K562 (cell line): ENCODE data around the gene BCL2L12. TPM values are rescaled to one million over a fixed set of nuclear protein-coding genes. Genes with fewer than 3 reads are reported as not detected.
A peak's percentile ranks its signal among the peaks of the same experiment; 100 is the strongest.

Experiments
- BCL6 ChIP-seq: fragments of 250-450 bp; sonication (Bioruptor Pico); IDR thresholded peaks from 2 replicates; pipeline ENCODE4 v1.4.0; 2020
- CHD2 ChIP-seq: IDR thresholded peaks from 2 replicates; pipeline ENCODE4 v1.6.1; 2011; ENCODE audit warnings: low read depth, low read length
- GTF2F1 ChIP-seq: IDR thresholded peaks from 2 replicates; pipeline ENCODE4 v1.6.1; 2011; ENCODE audit warnings: low read depth, low read length, improper control_type of control experiment
- IRF1 ChIP-seq: sonication (generic); formaldehyde crosslinking; IDR thresholded peaks from 2 replicates; pipeline ENCODE4 v1.8.0; 2022; ENCODE audit warnings: missing genetic modification reagents, mild to moderate bottlenecking, borderline replicate concordance
- NCOA6 ChIP-seq: fragments of 450-650 bp; IDR thresholded peaks from 2 replicates; pipeline ENCODE4 v1.6.1; 2017; ENCODE audit warnings: mild to moderate bottlenecking
- NFYB ChIP-seq: IDR thresholded peaks from 2 replicates; pipeline ENCODE4 v1.6.1; 2011; ENCODE audit warnings: mild to moderate bottlenecking, moderate library complexity; ENCODE audit not compliant: insufficient read length; ENCODE audit errors: extremely low read depth
- SREBF1 ChIP-seq: fragments of 150-350 bp; IDR thresholded peaks from 2 replicates; pipeline ENCODE4 v1.6.1; 2014; ENCODE audit warnings: antibody characterized with exemption, low read depth, low read length, borderline replicate concordance
- TRIM28 ChIP-seq: fragments of 450-650 bp; IDR thresholded peaks from 2 replicates; pipeline ENCODE4 v1.6.1; 2017
- ZBED1 ChIP-seq: IDR thresholded peaks from 2 replicates; pipeline ENCODE4 v1.6.1; 2014
- ZNF274 ChIP-seq: IDR thresholded peaks from 2 replicates; pipeline ENCODE4 v1.6.1; 2011; ENCODE audit warnings: low read depth, mild to moderate bottlenecking, low read length, moderate library complexity, borderline replicate concordance
- ZNF384 ChIP-seq: IDR thresholded peaks from 2 replicates; pipeline ENCODE4 v1.6.1; 2012; ENCODE audit warnings: low read depth, low read length, improper control_type of control experiment
- polyA plus RNA-seq, 8 experiments: library from polyadenylated mRNA; depleted of rRNA in 4 of 8; stranded (reverse) in 5 of 8; unstranded in 3 of 8; fragments of >200 nt; fragmentation: Nextera tagmentation in 2 of 8; fragmentation: Illumina TruSeq in 1 of 8; extraction: Ambion mirVana in 2 of 8; extraction: Trizol in 1 of 8; gene quantifications; 2 replicates each; pipeline versions ENCODE4 v1.2.1 to v1.2.3, GENCODE V29; 2011 to 2014; ENCODE audit warnings: inconsistent platforms in 1 of 8, missing spikeins in 1 of 8
- total RNA-seq, 7 experiments: library from RNA; depleted of rRNA in 6 of 7; stranded (reverse); fragments of >200 nt in 6 of 7; fragmentation: Illumina TruSeq in 2 of 7; extraction: Trizol in 2 of 7; gene quantifications; 2 replicates each; pipeline versions ENCODE4 v1.2.1 to v1.2.3, GENCODE V29; 2011 to 2021; ENCODE audit warnings: low replicate concordance in 1 of 7
- TF ChIP-seq, protein P1 (sequence below): fragments of 250-450 bp; sonication (Bioruptor Pico); IDR thresholded peaks from 2 replicates; pipeline ENCODE4 v1.8.0; 2022; ENCODE audit warnings: inconsistent platforms
- TF ChIP-seq, protein P2 (sequence below): sonication (generic); formaldehyde crosslinking; IDR thresholded peaks from 2 replicates; pipeline ENCODE4 v1.8.1; 2023; ENCODE audit warnings: mild to moderate bottlenecking, missing genetic modification reagents
- TF ChIP-seq, protein P3 (sequence below): IDR thresholded peaks from 2 replicates; pipeline ENCODE4 v1.6.1; 2011; ENCODE audit warnings: borderline replicate concordance, low read depth, mild to moderate bottlenecking, moderate library complexity, low read length; ENCODE audit not compliant: insufficient read depth, poor library complexity, severe bottlenecking
- TF ChIP-seq, protein P4 (sequence below): conservative IDR thresholded peaks from 2 replicates; pipeline ENCODE4 v1.6.1; 2011; ENCODE audit warnings: low read depth, mild to moderate bottlenecking, low read length; ENCODE audit not compliant: control insufficient read depth

BCL2L12 gene
- total and polyA plus RNA-seq, 9 of the 15 experiments (the other 6 are each of a cell fraction or from before 2014, with no cell fraction given): 7.4 to 263 (median 81.2) TPM

DNA sequence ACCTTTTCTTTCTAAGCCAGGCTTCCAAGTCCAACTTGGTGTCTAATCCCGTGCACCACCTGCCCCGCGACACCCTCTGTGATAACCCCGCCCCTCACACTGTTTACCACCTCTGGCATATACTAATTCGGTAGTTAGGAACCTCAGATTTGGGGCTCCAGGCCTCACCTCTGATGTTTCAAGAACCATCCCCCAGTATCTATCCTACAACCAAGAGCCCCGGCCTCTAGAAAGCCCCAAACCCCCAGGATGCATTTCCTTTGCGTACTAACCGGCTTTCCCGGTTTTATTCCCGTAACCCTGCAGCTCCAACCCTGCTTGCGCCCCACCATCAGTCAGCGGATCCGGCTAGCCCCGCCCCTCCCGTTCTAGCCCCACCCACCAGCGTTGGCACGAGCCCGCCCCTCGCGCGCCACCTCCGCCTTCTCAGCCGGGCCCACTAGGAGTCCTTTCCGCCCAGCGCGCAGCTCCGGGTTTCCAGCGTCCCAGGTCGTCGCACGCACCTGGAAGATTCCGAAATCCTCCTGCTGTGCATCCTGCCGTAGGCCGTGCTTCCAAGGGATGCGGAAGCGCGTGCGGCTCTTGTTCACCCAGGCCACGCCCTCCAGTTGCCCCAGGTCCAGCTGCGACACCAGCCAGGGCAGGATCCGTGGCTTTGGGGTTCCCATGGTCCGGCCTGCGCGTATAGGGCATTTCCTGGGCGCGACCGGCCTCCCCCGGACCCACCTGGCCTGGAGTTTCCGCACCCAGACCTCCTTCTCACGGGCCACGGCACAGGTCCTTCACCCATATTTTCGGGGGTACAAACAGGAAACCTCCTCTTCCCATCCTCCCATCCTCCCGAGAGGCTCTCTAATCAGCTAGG is 1.3 kb upstream of the BCL2L12 start (continued):
- TF ChIP-seq SREBF1 (no peak), ZNF384 (no peak), IRF1 (CRISPR knock-in tag) (no peak), ZBED1 (peak; percentile 26; the same call in 1 of the 2 replicates), ZNF274 (no peak), TRIM28 (no peak), NCOA6 (no peak), BCL6 (CRISPR knock-in tag) (no peak), NFYB (no peak), CHD2 (no peak), GTF2F1 (no peak)
- TF ChIP-seq, protein P1, sequence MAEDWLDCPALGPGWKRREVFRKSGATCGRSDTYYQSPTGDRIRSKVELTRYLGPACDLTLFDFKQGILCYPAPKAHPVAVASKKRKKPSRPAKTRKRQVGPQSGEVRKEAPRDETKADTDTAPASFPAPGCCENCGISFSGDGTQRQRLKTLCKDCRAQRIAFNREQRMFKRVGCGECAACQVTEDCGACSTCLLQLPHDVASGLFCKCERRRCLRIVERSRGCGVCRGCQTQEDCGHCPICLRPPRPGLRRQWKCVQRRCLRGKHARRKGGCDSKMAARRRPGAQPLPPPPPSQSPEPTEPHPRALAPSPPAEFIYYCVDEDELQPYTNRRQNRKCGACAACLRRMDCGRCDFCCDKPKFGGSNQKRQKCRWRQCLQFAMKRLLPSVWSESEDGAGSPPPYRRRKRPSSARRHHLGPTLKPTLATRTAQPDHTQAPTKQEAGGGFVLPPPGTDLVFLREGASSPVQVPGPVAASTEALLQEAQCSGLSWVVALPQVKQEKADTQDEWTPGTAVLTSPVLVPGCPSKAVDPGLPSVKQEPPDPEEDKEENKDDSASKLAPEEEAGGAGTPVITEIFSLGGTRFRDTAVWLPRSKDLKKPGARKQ (CRISPR knock-in tag): no peak
- TF ChIP-seq, protein P2, sequence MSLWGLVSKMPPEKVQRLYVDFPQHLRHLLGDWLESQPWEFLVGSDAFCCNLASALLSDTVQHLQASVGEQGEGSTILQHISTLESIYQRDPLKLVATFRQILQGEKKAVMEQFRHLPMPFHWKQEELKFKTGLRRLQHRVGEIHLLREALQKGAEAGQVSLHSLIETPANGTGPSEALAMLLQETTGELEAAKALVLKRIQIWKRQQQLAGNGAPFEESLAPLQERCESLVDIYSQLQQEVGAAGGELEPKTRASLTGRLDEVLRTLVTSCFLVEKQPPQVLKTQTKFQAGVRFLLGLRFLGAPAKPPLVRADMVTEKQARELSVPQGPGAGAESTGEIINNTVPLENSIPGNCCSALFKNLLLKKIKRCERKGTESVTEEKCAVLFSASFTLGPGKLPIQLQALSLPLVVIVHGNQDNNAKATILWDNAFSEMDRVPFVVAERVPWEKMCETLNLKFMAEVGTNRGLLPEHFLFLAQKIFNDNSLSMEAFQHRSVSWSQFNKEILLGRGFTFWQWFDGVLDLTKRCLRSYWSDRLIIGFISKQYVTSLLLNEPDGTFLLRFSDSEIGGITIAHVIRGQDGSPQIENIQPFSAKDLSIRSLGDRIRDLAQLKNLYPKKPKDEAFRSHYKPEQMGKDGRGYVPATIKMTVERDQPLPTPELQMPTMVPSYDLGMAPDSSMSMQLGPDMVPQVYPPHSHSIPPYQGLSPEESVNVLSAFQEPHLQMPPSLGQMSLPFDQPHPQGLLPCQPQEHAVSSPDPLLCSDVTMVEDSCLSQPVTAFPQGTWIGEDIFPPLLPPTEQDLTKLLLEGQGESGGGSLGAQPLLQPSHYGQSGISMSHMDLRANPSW (CRISPR knock-in tag): 0 out of 2 replicates have a peak, but pooled peaks have one; percentile 22
- TF ChIP-seq, protein P3, sequence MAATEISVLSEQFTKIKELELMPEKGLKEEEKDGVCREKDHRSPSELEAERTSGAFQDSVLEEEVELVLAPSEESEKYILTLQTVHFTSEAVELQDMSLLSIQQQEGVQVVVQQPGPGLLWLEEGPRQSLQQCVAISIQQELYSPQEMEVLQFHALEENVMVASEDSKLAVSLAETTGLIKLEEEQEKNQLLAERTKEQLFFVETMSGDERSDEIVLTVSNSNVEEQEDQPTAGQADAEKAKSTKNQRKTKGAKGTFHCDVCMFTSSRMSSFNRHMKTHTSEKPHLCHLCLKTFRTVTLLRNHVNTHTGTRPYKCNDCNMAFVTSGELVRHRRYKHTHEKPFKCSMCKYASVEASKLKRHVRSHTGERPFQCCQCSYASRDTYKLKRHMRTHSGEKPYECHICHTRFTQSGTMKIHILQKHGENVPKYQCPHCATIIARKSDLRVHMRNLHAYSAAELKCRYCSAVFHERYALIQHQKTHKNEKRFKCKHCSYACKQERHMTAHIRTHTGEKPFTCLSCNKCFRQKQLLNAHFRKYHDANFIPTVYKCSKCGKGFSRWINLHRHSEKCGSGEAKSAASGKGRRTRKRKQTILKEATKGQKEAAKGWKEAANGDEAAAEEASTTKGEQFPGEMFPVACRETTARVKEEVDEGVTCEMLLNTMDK: peak; percentile 14
- TF ChIP-seq, protein P4, sequence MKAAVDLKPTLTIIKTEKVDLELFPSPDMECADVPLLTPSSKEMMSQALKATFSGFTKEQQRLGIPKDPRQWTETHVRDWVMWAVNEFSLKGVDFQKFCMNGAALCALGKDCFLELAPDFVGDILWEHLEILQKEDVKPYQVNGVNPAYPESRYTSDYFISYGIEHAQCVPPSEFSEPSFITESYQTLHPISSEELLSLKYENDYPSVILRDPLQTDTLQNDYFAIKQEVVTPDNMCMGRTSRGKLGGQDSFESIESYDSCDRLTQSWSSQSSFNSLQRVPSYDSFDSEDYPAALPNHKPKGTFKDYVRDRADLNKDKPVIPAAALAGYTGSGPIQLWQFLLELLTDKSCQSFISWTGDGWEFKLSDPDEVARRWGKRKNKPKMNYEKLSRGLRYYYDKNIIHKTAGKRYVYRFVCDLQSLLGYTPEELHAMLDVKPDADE: peak; percentile 36; the same call in 1 of the 2 replicates
